IPS-18c (cell line): ENCODE measurements around the gene MUC4.

ENCODE experiments used
- H3K4me3 ChIP-seq: 2 replicates; pipeline ENCODE4 v1.7.0; 2013; ENCODE audit warnings: low read depth, mild to moderate bottlenecking, low read length, moderate library complexity; ENCODE audit not compliant: insufficient read depth
- H3K9me3 ChIP-seq: one replicate; pipeline ENCODE4 v1.6.1; 2013; ENCODE audit warnings: mild to moderate bottlenecking, low read length, moderate library complexity; ENCODE audit not compliant: control insufficient read depth, insufficient read depth

MUC4 gene

GRCh38 chr3:195811756-195812155 is at the start of gene MUC4:
Gene MUC4, minus strand, starts transcription at chr3:195811929. Its CDS starts 112 bp downstream, at chr3:195811817.
- H3K9me3 ChIP-seq, result no peaks in the 10 kb centered on the region
- H3K4me3 ChIP-seq, result peak within 1 kb of the TSS; percentile 24; the same call in 1 of the 2 replicates

- Histone ChIP-seq H3K4me3 (no peak overlapping the region), H3K9me3 (no peaks in the 10 kb centered on the region)
Observed at GRCh38 chr3:195860456-195860855, 48.7 kb upstream of the MUC4 start.

GRCh38 chr3:195859846-195860411 is 48.2 kb upstream of the MUC4 start:
- H3K9me3 ChIP-seq, result no peaks in the 10 kb centered on the region
- H3K4me3 ChIP-seq, result no peak overlapping the region

- Histone ChIP-seq H3K9me3 (no peaks in the 10 kb centered on the region), H3K4me3 (no peak overlapping the region)
Observed at GRCh38 chr3:195859061-195859845, 47.5 kb upstream of the MUC4 start.

GRCh38 chr3:195856410-195857084 is 44.8 kb upstream of the MUC4 start:
- Histone ChIP-seq H3K4me3 (no peak overlapping the region), H3K9me3 (no peaks in the 10 kb centered on the region)

GRCh38 chr3:195855471-195856409 is 44.0 kb upstream of the MUC4 start:
- H3K4me3 ChIP-seq, result no peak overlapping the region
- H3K9me3 ChIP-seq, result no peaks in the 10 kb centered on the region

- no peak overlapping the region for H3K4me3 ChIP-seq
Observed at GRCh38 chr3:195854628-195855294, 43.0 kb upstream of the MUC4 start.

GRCh38 chr3:195853996-195854395 is 42.3 kb upstream of the MUC4 start:
- H3K4me3 ChIP-seq, result no peak overlapping the region
- no peaks in the 10 kb centered on the region for H3K9me3 ChIP-seq

More at GRCh38 chr3:195854628-195855294, 43.0 kb upstream of the MUC4 start:
- no peaks in the 10 kb centered on the region for H3K9me3 ChIP-seq

- no peaks in the 10 kb centered on the region for H3K9me3 ChIP-seq
- no peak overlapping the region for H3K4me3 ChIP-seq
Observed at GRCh38 chr3:195853036-195853435, 41.3 kb upstream of the MUC4 start.

GRCh38 chr3:195850857-195851543 is 39.3 kb upstream of the MUC4 start:
- no peaks in the 10 kb centered on the region for H3K9me3 ChIP-seq
- no peak overlapping the region for H3K4me3 ChIP-seq

- no peak overlapping the region for H3K4me3 ChIP-seq
- H3K9me3 ChIP-seq, result no peaks in the 10 kb centered on the region
Observed at GRCh38 chr3:195849322-195850074, 37.8 kb upstream of the MUC4 start.

GRCh38 chr3:195847055-195847950 is 35.6 kb upstream of the MUC4 start:
- no peaks in the 10 kb centered on the region for H3K9me3 ChIP-seq
- no peak overlapping the region for H3K4me3 ChIP-seq

GRCh38 chr3:195845483-195845882 is 33.8 kb upstream of the MUC4 start:
- Histone ChIP-seq H3K9me3 (no peaks in the 10 kb centered on the region), H3K4me3 (no peak overlapping the region)

GRCh38 chr3:195844671-195845218 is 33.0 kb upstream of the MUC4 start:
- H3K4me3 ChIP-seq, result no peak overlapping the region
- no peaks in the 10 kb centered on the region for H3K9me3 ChIP-seq
